ENCODE data around the gene ZBTB7B. TPM values are rescaled to one million over a fixed set of nuclear protein-coding genes. Genes with fewer than 3 reads are reported as not detected.

The ZBTB7B gene
- total and polyA plus RNA-seq, 2 donors: 14.7 to 52.0 TPM

Small RNA genes lying within 50 kb of the gene (small RNA-seq; reads per million reads assigned to genes)
- gene MIR4258: not detected

Other genes with a start within 250 kb of the ZBTB7B start
- 16.6 TPM for gene KCNN3, start 132.5 kb upstream of the ZBTB7B start, total RNA-seq
- gene KCNN3, start 132.5 kb upstream of the ZBTB7B start, polyA plus RNA-seq: 1.5 TPM
- 6.8 TPM for gene PMVK, start 66.1 kb upstream of the ZBTB7B start, total RNA-seq
- 47.1 TPM for gene PMVK, start 66.1 kb upstream of the ZBTB7B start, polyA plus RNA-seq
- gene PBXIP1, start 46.7 kb upstream of the ZBTB7B start, total RNA-seq: 74.0 TPM
- gene PBXIP1, start 46.7 kb upstream of the ZBTB7B start, polyA plus RNA-seq: 206 TPM
- gene PYGO2, start 41.0 kb upstream of the ZBTB7B start, total RNA-seq: 10.8 TPM
- gene PYGO2, start 41.0 kb upstream of the ZBTB7B start, polyA plus RNA-seq: 29.2 TPM
- gene SHC1, start 32.1 kb upstream of the ZBTB7B start, total RNA-seq: 61.2 TPM
- 110 TPM for gene SHC1, start 32.1 kb upstream of the ZBTB7B start, polyA plus RNA-seq
- gene CKS1B, start 28.1 kb upstream of the ZBTB7B start, total RNA-seq: 38.4 TPM
- 54.9 TPM for gene CKS1B, start 28.1 kb upstream of the ZBTB7B start, polyA plus RNA-seq
- gene FLAD1, start 19.5 kb upstream of the ZBTB7B start, total RNA-seq: 10.5 TPM
- 27.9 TPM for gene FLAD1, start 19.5 kb upstream of the ZBTB7B start, polyA plus RNA-seq
- not detected for gene LENEP, start 9.2 kb upstream of the ZBTB7B start, total RNA-seq
- gene LENEP, start 9.2 kb upstream of the ZBTB7B start, polyA plus RNA-seq: not detected
- 0.53 TPM for gene DCST2, start 31.0 kb downstream of the ZBTB7B start, total RNA-seq
- gene DCST2, start 31.0 kb downstream of the ZBTB7B start, polyA plus RNA-seq: 1.2 TPM
- not detected for gene DCST1, start 31.0 kb downstream of the ZBTB7B start, total RNA-seq
- gene DCST1, start 31.0 kb downstream of the ZBTB7B start, polyA plus RNA-seq: not detected
- 38.3 TPM for gene ADAM15, start 48.5 kb downstream of the ZBTB7B start, total RNA-seq
- 118 TPM for gene ADAM15, start 48.5 kb downstream of the ZBTB7B start, polyA plus RNA-seq
- 7.5 TPM for gene EFNA4, start 60.9 kb downstream of the ZBTB7B start, total RNA-seq
- gene EFNA4, start 60.9 kb downstream of the ZBTB7B start, polyA plus RNA-seq: 8.1 TPM
- gene EFNA3, start 76.0 kb downstream of the ZBTB7B start, total RNA-seq: 1.2 TPM
- 2.3 TPM for gene EFNA3, start 76.0 kb downstream of the ZBTB7B start, polyA plus RNA-seq
- 31.1 TPM for gene EFNA1, start 125.1 kb downstream of the ZBTB7B start, total RNA-seq
- gene EFNA1, start 125.1 kb downstream of the ZBTB7B start, polyA plus RNA-seq: 44.6 TPM
- 19.5 TPM for gene SLC50A1, start 133.1 kb downstream of the ZBTB7B start, total RNA-seq
- 31.7 TPM for gene SLC50A1, start 133.1 kb downstream of the ZBTB7B start, polyA plus RNA-seq
- gene DPM3, start 137.7 kb downstream of the ZBTB7B start, total RNA-seq: 15.8 TPM
- gene DPM3, start 137.7 kb downstream of the ZBTB7B start, polyA plus RNA-seq: 205 TPM
- 53.0 TPM for gene KRTCAP2, start 170.5 kb downstream of the ZBTB7B start, total RNA-seq
- 266 TPM for gene KRTCAP2, start 170.5 kb downstream of the ZBTB7B start, polyA plus RNA-seq
- 0.85 TPM for gene TRIM46, start 171.0 kb downstream of the ZBTB7B start, total RNA-seq
- 1.1 TPM for gene TRIM46, start 171.0 kb downstream of the ZBTB7B start, polyA plus RNA-seq
- 57.2 TPM for gene THBS3, start 205.1 kb downstream of the ZBTB7B start, total RNA-seq
- gene THBS3, start 205.1 kb downstream of the ZBTB7B start, polyA plus RNA-seq: 24.5 TPM
- 13.6 TPM for gene MTX1, start 205.9 kb downstream of the ZBTB7B start, total RNA-seq
- 40.2 TPM for gene MTX1, start 205.9 kb downstream of the ZBTB7B start, polyA plus RNA-seq

All from urinary bladder (tissue), 2 donors.